HG02610 (cell line): ENCODE data around the gene BDKRB2.

Experiments used
- ATAC-seq: cut with Tn5 transposase; IDR thresholded peaks from one replicate; pipeline ENCODE4 v1.9.1; 2021; ENCODE audit warnings: mild to moderate bottlenecking, moderate library complexity; ENCODE audit not compliant: unreplicated experiment

The BDKRB2 gene

GRCh38 chr14:96204151-96205058 is at the start of gene BDKRB2:
Gene BDKRB2, plus strand, starts transcription at chr14:96204839. Its CDS starts 32,269 bp downstream, at chr14:96237108.
- peak; percentile 55 for ATAC-seq

GRCh38 chr14:96154900-96155299 is 49.7 kb upstream of the BDKRB2 start:
- no peak for ATAC-seq

GRCh38 chr14:96156804-96157760 is 47.6 kb upstream of the BDKRB2 start:
- no peak for ATAC-seq

GRCh38 chr14:96158735-96159134 is 45.9 kb upstream of the BDKRB2 start:
- no peak for ATAC-seq

- ATAC-seq: no peak
Observed at GRCh38 chr14:96160076-96160912, 44.3 kb upstream of the BDKRB2 start.

- no peak for ATAC-seq
Observed at GRCh38 chr14:96160913-96161310, 43.7 kb upstream of the BDKRB2 start.

GRCh38 chr14:96161636-96162035 is 43.0 kb upstream of the BDKRB2 start:
- ATAC-seq: no peak

GRCh38 chr14:96162265-96162664 is 42.4 kb upstream of the BDKRB2 start:
- ATAC-seq: no peak

- no peak for ATAC-seq
Observed at GRCh38 chr14:96162741-96163140, 41.9 kb upstream of the BDKRB2 start.

- ATAC-seq: no peak
Observed at GRCh38 chr14:96164861-96165490, 39.7 kb upstream of the BDKRB2 start.

- no peak for ATAC-seq
Observed at GRCh38 chr14:96165493-96166436, 38.9 kb upstream of the BDKRB2 start.

- ATAC-seq: no peak
Observed at GRCh38 chr14:96166461-96167223, 38.0 kb upstream of the BDKRB2 start.

- ATAC-seq: no peak
Observed at GRCh38 chr14:96167224-96168148, 37.2 kb upstream of the BDKRB2 start.

GRCh38 chr14:96168581-96168980 is 36.1 kb upstream of the BDKRB2 start:
- no peak for ATAC-seq

GRCh38 chr14:96170961-96171592 is 33.6 kb upstream of the BDKRB2 start:
- ATAC-seq: no peak

- ATAC-seq: no peak
Observed at GRCh38 chr14:96173636-96174475, 30.8 kb upstream of the BDKRB2 start.
